Transverse colon (tissue), 4 donors: ENCODE measurements around the gene TRMT2A. TPM values are rescaled to one million over a fixed set of nuclear protein-coding genes. Genes with fewer than 3 reads are reported as not detected.

Source experiments
- DNase-seq: peaks from one replicate; pipeline ENCODE4 v3.0.0-alpha.2; 2019
- H3K27ac ChIP-seq, 4 donors: fragments of 200-600 bp; sonication (generic); 2 replicates each; pipeline ENCODE4 v1.5.1; 2016 to 2018; ENCODE audit warnings: inconsistent platforms in 4 of 4
- H3K27me3 ChIP-seq: fragments of 200-600 bp; sonication (generic); 2 replicates; pipeline ENCODE4 v1.5.1; 2017; ENCODE audit warnings: inconsistent platforms
- H3K36me3 ChIP-seq, 4 donors: fragments of 200-600 bp; sonication (generic); 2 replicates each; pipeline ENCODE4 v1.5.1; 2017 to 2019; ENCODE audit warnings: inconsistent platforms in 4 of 4
- H3K4me1 ChIP-seq, 4 donors: fragments of 200-600 bp; sonication (generic); 2 replicates each; pipeline ENCODE4 v1.5.1; 2017 to 2020; ENCODE audit warnings: inconsistent platforms in 4 of 4
- H3K4me3 ChIP-seq, 4 donors: fragments of 200-600 bp; sonication (generic); 1 replicate in 1 of 4; 2 replicates in 3 of 4; pipeline versions ENCODE4 v1.5.1 to v1.6.1; 2017 to 2019; ENCODE audit warnings: inconsistent platforms in 4 of 4
- H3K9me3 ChIP-seq, 2 donors: fragments of 200-600 bp; sonication (generic); 2 replicates each; pipeline ENCODE4 v1.5.1; 2017 to 2019; ENCODE audit warnings: inconsistent platforms in 2 of 2
- CTCF ChIP-seq, 5 experiments: fragments of 200-600 bp in 3 of 5; fragments of 450-650 bp in 2 of 5; sonication (generic) in 3 of 5; IDR thresholded peaks; 1 replicate in 2 of 5; 2 replicates in 3 of 5; pipeline ENCODE4 v1.5.1; 2016 to 2017; ENCODE audit warnings: antibody characterized with exemption in 5 of 5, inconsistent platforms in 3 of 5, mild to moderate bottlenecking in 2 of 5, moderate library complexity in 1 of 5
- EP300 ChIP-seq: sonication (generic); formaldehyde crosslinking; IDR thresholded peaks from one replicate; pipeline ENCODE4 v1.6.1; 2017; ENCODE audit warnings: antibody characterized with exemption, low read depth
- POLR2A ChIP-seq: fragments of 450-650 bp; IDR thresholded peaks from one replicate; pipeline ENCODE4 v1.6.1; 2016; ENCODE audit warnings: antibody characterized with exemption, mild to moderate bottlenecking, moderate library complexity
- POLR2AphosphoS5 ChIP-seq, 3 donors: sonication (generic); formaldehyde crosslinking; IDR thresholded peaks; one replicate each; pipeline ENCODE4 v1.6.1; 2016; ENCODE audit warnings: antibody characterized with exemption in 3 of 3
- WGBS, 2 donors: methylation state at CpG; one replicate each; pipeline ENCODE4 v1.1.5; 2018; ENCODE audit warnings: low coverage in 1 of 2; 5-methylcytosine and 5-hydroxymethylcytosine counted together
- in situ Hi-C, 4 donors: fragments of 200-750 bp; cut with MboI; loops; one replicate each; pipeline versions ENCODE4 v1.15.0 to v1.15.1; 2017; ENCODE audit warnings: low sequenced_read_pairs in 3 of 4, low pct_ligation_motif_present in 1 of 4, low pct_unique_long_range_greater_than_20kb in 1 of 4
- intact Hi-C: fragments of 100-400 bp; cut with DNase I; formaldehyde crosslinking; loops from one replicate; pipeline ENCODE4 v1.15.1; 2023; ENCODE audit warnings: low total_unique reads
- total RNA-seq, 4 donors: library from RNA; depleted of rRNA; stranded (reverse); fragments of >200 nt; gene quantifications; one replicate each; pipeline ENCODE4 v1.1.0, GENCODE V29; 2016

Gene TRMT2A
- total RNA-seq, 4 donors from 2014 or later: 38.6 to 77.4 (median 46.5) TPM

DNA sequence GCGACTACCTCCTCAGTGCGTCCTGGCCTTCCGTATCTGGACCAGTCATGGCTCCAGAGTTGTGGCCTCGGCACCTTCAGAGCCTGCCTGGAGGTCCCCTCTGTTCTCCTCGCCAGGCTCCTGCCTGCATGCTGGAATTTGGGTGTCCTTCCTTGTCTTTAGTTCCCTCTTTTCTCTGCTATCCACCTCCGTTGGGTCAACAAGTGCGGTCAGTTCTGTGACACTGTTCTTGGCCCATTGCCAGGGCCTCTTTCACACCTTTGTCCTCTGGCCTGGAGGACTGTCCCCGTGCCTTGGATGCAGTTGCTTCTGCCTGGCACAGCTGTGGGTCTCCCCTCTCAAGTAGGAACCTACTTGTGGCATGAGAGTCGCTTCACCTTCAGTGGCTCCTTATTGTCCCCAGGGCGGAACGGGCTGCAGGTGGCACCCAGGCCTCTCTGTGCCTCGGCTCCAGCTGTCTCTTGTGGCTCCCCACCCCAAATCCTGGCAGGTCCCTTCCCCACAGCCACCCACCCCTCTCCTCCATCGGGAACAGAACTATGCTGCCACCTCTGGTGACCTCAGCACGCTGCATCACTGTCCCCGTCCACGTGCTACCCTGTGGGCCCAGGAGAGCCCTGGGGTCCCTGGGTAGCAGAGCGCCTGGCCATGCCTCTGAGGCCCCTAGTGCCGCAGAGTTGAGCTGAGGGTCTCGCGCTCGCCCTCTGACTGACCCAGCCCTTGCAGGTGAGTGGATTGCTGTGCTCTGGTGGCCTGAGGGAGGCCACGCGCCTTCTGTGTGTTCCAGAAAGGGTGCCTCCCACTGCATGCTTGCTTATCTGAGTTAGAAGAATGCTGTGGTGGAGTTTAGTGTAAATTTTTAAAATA, 32.2 kb downstream of the TRMT2A start:
- Histone ChIP-seq H3K27me3 (no peaks in the 10 kb centered on the region), H3K36me3 (peaks cover 0 to 39% (median 6%) of the 10 kb centered on the region in 4 donors), H3K4me1 (peaks cover 22 to 46% (median 30%) of the 10 kb centered on the region in 4 donors), H3K27ac (no peak overlapping the region), H3K4me3 (no peak overlapping the region), H3K9me3 (no peaks in the 10 kb centered on the region)
- no peak for TF ChIP-seq POLR2AphosphoS5 (IDR thresholded peaks at IDR 0.05)
- peak in 4 of 5 experiments; percentile 13 to 22 (median 18) for TF ChIP-seq CTCF (IDR thresholded peaks at IDR 0.05)
- in situ Hi-C loops: no loop called here
- intact Hi-C loops: no loop called here
- 81% methylated on average over 23 of the region's 23 CpGs; no CpG with 5 or more reads in 1 of the 2 donors for WGBS, 2 donors
- no peak for DNase-seq

DNA sequence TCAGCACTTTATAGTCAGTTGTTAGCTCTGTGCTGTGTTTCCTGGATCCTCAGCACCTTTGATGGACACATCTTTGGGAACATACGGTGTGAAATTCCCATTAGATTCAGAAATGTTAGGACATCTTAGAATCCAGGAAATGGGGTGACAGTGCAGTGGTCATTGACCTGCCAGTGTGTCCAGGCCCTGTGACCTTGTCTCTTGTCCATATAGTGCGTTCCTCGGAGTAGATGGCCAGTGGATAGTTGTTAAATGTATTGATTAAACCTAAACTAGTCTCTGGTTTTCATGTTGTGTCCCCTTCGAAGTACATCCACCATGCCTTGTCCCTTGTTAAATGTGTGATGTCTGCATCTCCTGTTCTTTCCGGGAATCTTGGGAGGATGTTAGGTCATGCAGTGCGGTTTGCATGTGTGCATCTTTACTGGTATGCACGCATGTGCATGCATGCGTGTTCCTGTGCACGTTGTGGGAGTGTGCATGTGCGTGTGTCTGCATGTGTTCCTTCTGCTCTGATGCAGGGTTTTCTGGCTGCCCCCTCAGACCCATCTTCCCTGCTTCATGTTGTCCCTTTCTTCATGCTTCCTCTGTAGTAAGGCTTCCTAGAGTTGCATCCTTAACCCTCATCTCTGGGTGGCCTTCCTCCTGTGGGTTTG, 33.0 kb downstream of the TRMT2A start:
- no peak overlapping the region for H3K27ac ChIP-seq
- no peak overlapping the region for H3K4me3 ChIP-seq
- DNase-seq: no peak
- no peaks in the 10 kb centered on the region for H3K9me3 ChIP-seq
- H3K27me3 ChIP-seq: no peaks in the 10 kb centered on the region
- WGBS, 2 donors: 73 to 90% methylated on average over 2 to 10 of the region's 10 CpGs
- H3K4me1 ChIP-seq: peaks cover 22 to 49% (median 30%) of the 10 kb centered on the region in 4 donors
- intact Hi-C loops: no loop called here
- in situ Hi-C loops: no loop called here
- H3K36me3 ChIP-seq: peaks cover 0 to 31% (median 4%) of the 10 kb centered on the region in 4 donors
- no peak for TF ChIP-seq EP300
- TF ChIP-seq CTCF (IDR thresholded peaks at IDR 0.05): no peak
- no peak for TF ChIP-seq POLR2A
- TF ChIP-seq POLR2AphosphoS5 (IDR thresholded peaks at IDR 0.05): no peak

DNA sequence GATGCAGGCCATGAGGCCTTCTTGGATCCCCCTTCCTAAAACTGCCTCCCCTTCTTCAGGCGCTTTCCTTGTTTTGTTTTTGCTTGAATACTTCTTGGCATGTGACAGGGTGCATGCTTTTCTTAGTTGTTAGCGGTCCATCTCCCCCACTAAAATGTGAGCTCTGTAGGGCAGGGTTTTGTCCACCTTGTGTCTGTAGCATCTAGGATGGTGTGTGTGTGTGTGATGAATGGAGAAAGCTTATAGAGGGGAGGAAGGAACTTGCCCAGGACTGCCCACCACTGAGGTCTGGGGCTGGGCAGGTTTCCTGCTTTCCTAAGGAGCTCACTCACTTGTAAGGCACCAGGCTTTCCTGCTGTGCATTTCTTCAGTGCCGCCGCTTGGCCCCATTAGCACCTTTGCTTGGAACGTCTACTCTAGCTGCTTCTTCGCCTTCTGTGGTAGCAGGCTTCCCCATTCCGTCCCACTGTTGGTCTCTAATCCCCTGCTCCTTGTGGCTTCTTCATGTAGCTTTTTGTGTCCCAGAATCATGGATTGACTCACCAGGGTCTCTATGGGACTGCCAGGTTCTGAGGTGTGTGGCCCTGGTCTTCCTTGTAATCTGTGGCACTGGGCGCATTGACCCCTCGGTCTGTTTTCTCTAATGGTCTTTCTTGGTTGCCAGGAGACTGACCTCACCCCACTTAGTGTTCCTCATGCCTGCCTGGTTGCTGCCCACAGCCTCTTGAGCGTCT, 33.7 kb downstream of the TRMT2A start:
- no peak overlapping the region for H3K4me3 ChIP-seq
- no peak for TF ChIP-seq EP300
- no peak for TF ChIP-seq POLR2A
- no peak for TF ChIP-seq CTCF (IDR thresholded peaks at IDR 0.05)
- TF ChIP-seq POLR2AphosphoS5 (IDR thresholded peaks at IDR 0.05): no peak
- intact Hi-C loops: no loop called here
- no peak for DNase-seq
- H3K4me1 ChIP-seq: peaks cover 22 to 52% (median 30%) of the 10 kb centered on the region in 4 donors
- peaks cover 0 to 26% (median 4%) of the 10 kb centered on the region in 4 donors for H3K36me3 ChIP-seq
- H3K9me3 ChIP-seq: no peaks in the 10 kb centered on the region
- WGBS, 2 donors: 87 to 100% methylated on average over 1 to 10 of the region's 10 CpGs
- in situ Hi-C loops: no loop called here
- H3K27me3 ChIP-seq: no peaks in the 10 kb centered on the region
- H3K27ac ChIP-seq: no peak overlapping the region
